ENCODE data around the gene IL16. TPM values are rescaled to one million over a fixed set of nuclear protein-coding genes. Genes with fewer than 3 reads are reported as not detected.
"Not testable (repeated sequence)": the region's sequence is repeated elsewhere in the genome, so short reads cannot be mapped to it uniquely, and the experiment has no call there.

The IL16 gene
- total RNA-seq, 1 donor from 2014 or later: 0.12 TPM

DNA sequence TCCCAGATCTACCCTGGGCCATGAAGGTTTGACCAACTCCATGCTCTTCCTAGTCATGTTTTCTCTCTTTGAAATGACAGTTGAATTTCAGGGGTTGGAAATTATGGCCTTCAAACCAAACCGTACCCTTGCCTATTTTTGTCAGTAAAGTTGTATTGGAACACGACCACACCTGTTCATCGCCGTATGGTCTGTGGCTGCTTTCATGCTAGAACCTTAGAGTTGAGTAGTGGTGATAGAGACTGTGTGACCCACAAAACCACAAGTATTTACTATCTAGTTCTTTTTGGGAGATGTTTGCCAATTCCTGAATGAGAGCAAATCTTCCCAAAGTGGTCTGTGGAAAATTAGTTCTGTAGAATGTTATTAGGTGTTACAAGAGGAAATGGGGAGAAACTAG lies 151.2 kb downstream of the IL16 start:
- TF ChIP-seq CTCF (conservative IDR thresholded peaks at IDR 0.05; ENCODE audit: low read depth, low read length): no peak
- no peak for DNase-seq (ENCODE audit: low read depth)
- H3K4me3 ChIP-seq (ENCODE audit: low read depth, low read length): no peak overlapping the region

DNA sequence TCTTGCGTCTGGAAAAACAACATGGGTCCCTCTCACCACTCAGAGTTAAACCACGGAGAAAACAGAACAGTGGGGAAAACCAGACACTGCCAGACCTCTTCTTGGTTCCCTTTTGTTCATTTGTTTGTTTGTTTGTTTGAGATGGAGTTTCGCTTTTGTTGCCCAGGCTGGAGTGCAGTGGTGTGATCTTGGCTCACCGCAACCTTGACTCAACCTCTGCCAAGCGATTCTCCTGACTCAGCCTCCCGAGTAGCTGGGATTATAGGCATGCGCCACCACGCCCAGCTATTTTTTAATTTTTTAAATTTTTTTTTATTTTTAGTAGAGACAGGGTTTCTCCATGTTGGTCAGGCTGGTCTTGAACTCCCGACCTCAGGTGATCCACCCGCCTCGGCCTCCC lies 152.0 kb downstream of the IL16 start:
- H3K4me3 ChIP-seq (ENCODE audit: low read depth, low read length); DNase-seq (ENCODE audit: low read depth): not testable (repeated sequence)

GRCh38 chr15:81349271-81349670 lies 152.6 kb downstream of the IL16 start:
- no peak for DNase-seq (ENCODE audit: low read depth)
- TF ChIP-seq CTCF (conservative IDR thresholded peaks at IDR 0.05; ENCODE audit: low read depth, low read length): no peak
- no peak overlapping the region for H3K4me3 ChIP-seq (ENCODE audit: low read depth, low read length)

GRCh38 chr15:81351651-81352050 lies 155.0 kb downstream of the IL16 start:
- no peak for DNase-seq (ENCODE audit: low read depth)
- no peak for TF ChIP-seq CTCF (conservative IDR thresholded peaks at IDR 0.05; ENCODE audit: low read depth, low read length)

GRCh38 chr15:81356252-81356651 lies 159.6 kb downstream of the IL16 start:
- DNase-seq (ENCODE audit: low read depth): no peak
- no peak overlapping the region for H3K4me3 ChIP-seq (ENCODE audit: low read depth, low read length)
- TF ChIP-seq CTCF (conservative IDR thresholded peaks at IDR 0.05; ENCODE audit: low read depth, low read length): no peak

More at GRCh38 chr15:81351651-81352050, 155.0 kb downstream of the IL16 start:
- no peak overlapping the region for H3K4me3 ChIP-seq (ENCODE audit: low read depth, low read length)

- no peak for DNase-seq (ENCODE audit: low read depth)
- peak; percentile 20 for TF ChIP-seq CTCF (conservative IDR thresholded peaks at IDR 0.05; ENCODE audit: low read depth, low read length)
- no peak overlapping the region for H3K4me3 ChIP-seq (ENCODE audit: low read depth, low read length)
Measured at GRCh38 chr15:81357180-81357686, 160.6 kb downstream of the IL16 start.

DNA sequence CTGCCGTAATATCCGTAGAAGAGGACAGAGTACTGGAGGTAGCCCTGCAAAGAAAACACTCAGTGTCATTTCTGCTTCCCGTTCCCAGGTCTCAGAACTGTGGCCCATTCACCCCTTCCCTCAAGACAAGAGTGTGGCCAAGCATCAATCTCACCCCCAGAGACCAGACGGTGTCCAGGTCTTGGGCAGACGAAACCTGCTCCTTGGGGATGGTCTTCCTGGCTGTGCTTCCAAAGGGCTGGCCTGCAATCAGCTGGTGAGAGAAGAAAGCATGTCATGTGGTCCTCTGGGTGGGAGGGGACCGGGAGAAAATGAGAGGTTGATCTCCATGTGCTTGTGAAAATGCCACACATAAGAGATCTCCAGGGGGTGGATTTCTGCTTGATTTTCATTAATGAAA lies 161.6 kb downstream of the IL16 start:
- no peak overlapping the region for H3K4me3 ChIP-seq (ENCODE audit: low read depth, low read length)
- TF ChIP-seq CTCF (conservative IDR thresholded peaks at IDR 0.05; ENCODE audit: low read depth, low read length): no peak
- no peak for DNase-seq (ENCODE audit: low read depth)

Data from epithelial cell of proximal tubule (primary cell).